ENCODE data around the gene NTF4. TPM values are rescaled to one million over a fixed set of nuclear protein-coding genes. Genes with fewer than 3 reads are reported as not detected.
"Not testable (repeated sequence)": the region's sequence is repeated elsewhere in the genome, so short reads cannot be mapped to it uniquely, and the experiment has no call there.

Gene NTF4
- polyA plus RNA-seq, 2 of the 4 experiments (the other 2 are of a cell fraction), result 0.37 to 1.0 TPM

DNA sequence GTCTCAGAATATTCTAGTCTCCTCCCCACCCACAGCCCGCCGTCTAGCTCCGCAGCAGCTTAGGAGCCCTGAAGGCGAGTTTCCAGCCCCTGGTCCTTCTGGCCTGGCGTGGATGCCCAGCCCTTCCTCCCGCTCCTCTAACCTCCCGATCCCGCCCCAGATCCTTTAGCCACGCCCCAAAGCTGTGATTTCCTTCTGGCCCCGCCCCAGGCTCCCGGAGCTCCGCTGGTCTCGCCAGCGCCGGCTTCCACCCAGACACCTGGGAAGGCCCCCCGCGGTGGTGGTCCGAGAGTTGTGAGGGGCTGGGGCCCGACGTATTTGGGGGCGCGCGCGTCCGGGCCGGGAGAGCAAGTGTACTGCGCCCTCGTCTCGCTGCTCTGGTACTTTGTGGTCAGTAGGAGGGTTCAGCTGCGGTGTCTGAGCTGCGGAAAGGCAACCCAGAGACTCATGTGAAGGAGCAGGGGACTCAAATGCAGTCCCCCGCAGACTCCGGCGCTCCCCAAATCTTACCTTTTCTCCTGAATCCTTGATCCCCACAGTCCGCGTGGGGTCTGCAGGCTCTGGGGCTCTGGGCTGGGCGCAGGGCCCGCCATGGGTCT, 6.9 kb downstream of the NTF4 start, which contains the start of gene CGB7:
TSS of gene CGB7 (minus strand) at position 114 of the 599 bp plus-strand sequence. CDS start 2,374 bp downstream, outside the sequence.
- DNase-seq (ENCODE audit: low read depth in 1 of 2, low spot score in 1 of 2) (peak; percentile 57 to 77), FAIRE-seq (no peak), ATAC-seq (peak; percentile 27 to 74; a peak in 3 of 6 replicates)
- ChIA-PET POLR2A (interaction anchor here (1.5 kb wide), 1 partner anchor 39 kb away, joined by 4 read pairs; no protein-coding TSS in a partner anchor), CTCF (interaction anchor here (0.8 to 7.3 kb wide), 6 partner anchors 9 to 65 kb away, joined by 3 to 96 read pairs (median 16); partner anchors contain the start of genes GYS1, KCNA7 and RUVBL2)
- peak within 1 kb of the TSS; percentile 85 for H3K4me2 ChIP-seq
- WGBS (ENCODE audit: missing lambda C conversion rate), result 53% methylated on average over 34 of the region's 38 CpGs
- peaks cover 11% of the 10 kb centered on the region for H3K4me1 ChIP-seq
- no peak for TF ChIP-seq KDM1A (IDR thresholded peaks at IDR 0.05; ENCODE audit: low read depth)
- no peak for TF ChIP-seq RAD21 (conservative IDR thresholded peaks at IDR 0.05 in 1 of 2, IDR thresholded peaks at IDR 0.05 in 1 of 2)
- TF ChIP-seq POLR2A (IDR thresholded peaks at IDR 0.05; ENCODE audit: low read length), result no peak
- TF ChIP-seq, protein P1, sequence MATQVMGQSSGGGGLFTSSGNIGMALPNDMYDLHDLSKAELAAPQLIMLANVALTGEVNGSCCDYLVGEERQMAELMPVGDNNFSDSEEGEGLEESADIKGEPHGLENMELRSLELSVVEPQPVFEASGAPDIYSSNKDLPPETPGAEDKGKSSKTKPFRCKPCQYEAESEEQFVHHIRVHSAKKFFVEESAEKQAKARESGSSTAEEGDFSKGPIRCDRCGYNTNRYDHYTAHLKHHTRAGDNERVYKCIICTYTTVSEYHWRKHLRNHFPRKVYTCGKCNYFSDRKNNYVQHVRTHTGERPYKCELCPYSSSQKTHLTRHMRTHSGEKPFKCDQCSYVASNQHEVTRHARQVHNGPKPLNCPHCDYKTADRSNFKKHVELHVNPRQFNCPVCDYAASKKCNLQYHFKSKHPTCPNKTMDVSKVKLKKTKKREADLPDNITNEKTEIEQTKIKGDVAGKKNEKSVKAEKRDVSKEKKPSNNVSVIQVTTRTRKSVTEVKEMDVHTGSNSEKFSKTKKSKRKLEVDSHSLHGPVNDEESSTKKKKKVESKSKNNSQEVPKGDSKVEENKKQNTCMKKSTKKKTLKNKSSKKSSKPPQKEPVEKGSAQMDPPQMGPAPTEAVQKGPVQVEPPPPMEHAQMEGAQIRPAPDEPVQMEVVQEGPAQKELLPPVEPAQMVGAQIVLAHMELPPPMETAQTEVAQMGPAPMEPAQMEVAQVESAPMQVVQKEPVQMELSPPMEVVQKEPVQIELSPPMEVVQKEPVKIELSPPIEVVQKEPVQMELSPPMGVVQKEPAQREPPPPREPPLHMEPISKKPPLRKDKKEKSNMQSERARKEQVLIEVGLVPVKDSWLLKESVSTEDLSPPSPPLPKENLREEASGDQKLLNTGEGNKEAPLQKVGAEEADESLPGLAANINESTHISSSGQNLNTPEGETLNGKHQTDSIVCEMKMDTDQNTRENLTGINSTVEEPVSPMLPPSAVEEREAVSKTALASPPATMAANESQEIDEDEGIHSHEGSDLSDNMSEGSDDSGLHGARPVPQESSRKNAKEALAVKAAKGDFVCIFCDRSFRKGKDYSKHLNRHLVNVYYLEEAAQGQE (IDR thresholded peaks at IDR 0.05), result no peak
- no peak for TF ChIP-seq NR3C1 (IDR thresholded peaks at IDR 0.05)
- no peak for TF ChIP-seq ESRRA (IDR thresholded peaks at IDR 0.05; ENCODE audit: borderline replicate concordance, low read length)
- no peak for TF ChIP-seq HOXB13 (CRISPR knock-in tag; IDR thresholded peaks at IDR 0.05; ENCODE audit: low read depth)
- TF ChIP-seq RARB (CRISPR knock-in tag; IDR thresholded peaks at IDR 0.05), result no peak
- no peak for TF ChIP-seq NFE2L2 (conservative IDR thresholded peaks at IDR 0.05; ENCODE audit: low read length)
- H3K27ac ChIP-seq, result peak within 1 kb of the TSS; percentile 64 to 87; a peak in 5 of 6 replicates
- H3K4me3 ChIP-seq, result peak within 1 kb of the TSS; percentile 54
- H3K9me3 ChIP-seq, result no peaks in the 10 kb centered on the region

- ChIA-PET CTCF (interaction anchor here (0.6 to 7.3 kb wide), 16 partner anchors 8 to 80 kb away, joined by 3 to 96 read pairs (median 6); partner anchors contain the start of genes GYS1, KCNA7, NTF4 and RUVBL2), POLR2A (interaction anchor here (0.6 to 1.8 kb wide), 3 partner anchors 38 to 71 kb away, joined by 4 to 5 read pairs (median 4); no protein-coding TSS in a partner anchor)
Observed at GRCh38 chr19:49056902-49057596, 7.6 kb downstream of the NTF4 start.

GRCh38 chr19:49056101-49056901, 8.3 kb downstream of the NTF4 start:
- POLR2A ChIA-PET, result interaction anchor here (0.5 to 1.8 kb wide), 6 partner anchors 9 to 283 kb away, joined by 3 to 5 read pairs (median 4); partner anchors contain the start of genes GYS1 and RUVBL2
- CTCF ChIA-PET, result interaction anchor here (0.6 to 7.3 kb wide), 22 partner anchors 9 to 269 kb away, joined by 3 to 96 read pairs (median 6); partner anchors contain the start of genes GYS1, KCNA7, NTF4 and RUVBL2
- 16% methylated on average over 29 of the region's 63 CpGs for WGBS (ENCODE audit: missing lambda C conversion rate)
- DNase-seq (ENCODE audit: low read depth in 1 of 2, low spot score in 1 of 2), result peak; percentile 64 to 92
- peak overlapping the region; percentile 85 for H3K4me2 ChIP-seq
- no peaks in the 10 kb centered on the region for H3K9me3 ChIP-seq
- peak overlapping the region; percentile 54 for H3K4me3 ChIP-seq
- peak overlapping the region; percentile 64 to 87 for H3K27ac ChIP-seq
- peak; percentile 36 for FAIRE-seq
- peak; percentile 88 to 92 for ATAC-seq
- H3K4me1 ChIP-seq, result peaks cover 11% of the 10 kb centered on the region
- no peak for TF ChIP-seq FOSB (CRISPR knock-in tag; IDR thresholded peaks at IDR 0.05)
- TF ChIP-seq NFE2L2 (conservative IDR thresholded peaks at IDR 0.05; ENCODE audit: low read length), result no peak
- no peak for TF ChIP-seq HOXA7 (CRISPR knock-in tag; IDR thresholded peaks at IDR 0.05)
- no peak for TF ChIP-seq MYC (IDR thresholded peaks at IDR 0.05; ENCODE audit: borderline replicate concordance, low read length)
- no peak for TF ChIP-seq PBX3 (IDR thresholded peaks at IDR 0.05)
- TF ChIP-seq RARB (CRISPR knock-in tag; IDR thresholded peaks at IDR 0.05), result no peak
- no peak for TF ChIP-seq JUNB (IDR thresholded peaks at IDR 0.05)
- TF ChIP-seq CHD2 (IDR thresholded peaks at IDR 0.05; ENCODE audit: low read length, partially characterized antibody), result no peak
- TF ChIP-seq, protein P2, sequence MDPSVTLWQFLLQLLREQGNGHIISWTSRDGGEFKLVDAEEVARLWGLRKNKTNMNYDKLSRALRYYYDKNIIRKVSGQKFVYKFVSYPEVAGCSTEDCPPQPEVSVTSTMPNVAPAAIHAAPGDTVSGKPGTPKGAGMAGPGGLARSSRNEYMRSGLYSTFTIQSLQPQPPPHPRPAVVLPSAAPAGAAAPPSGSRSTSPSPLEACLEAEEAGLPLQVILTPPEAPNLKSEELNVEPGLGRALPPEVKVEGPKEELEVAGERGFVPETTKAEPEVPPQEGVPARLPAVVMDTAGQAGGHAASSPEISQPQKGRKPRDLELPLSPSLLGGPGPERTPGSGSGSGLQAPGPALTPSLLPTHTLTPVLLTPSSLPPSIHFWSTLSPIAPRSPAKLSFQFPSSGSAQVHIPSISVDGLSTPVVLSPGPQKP (IDR thresholded peaks at IDR 0.05; ENCODE audit: low read depth, low read length), result no peak
- TF ChIP-seq ZNF302 (CRISPR knock-in tag; IDR thresholded peaks at IDR 0.05), result no peak
- TF ChIP-seq, protein P3, sequence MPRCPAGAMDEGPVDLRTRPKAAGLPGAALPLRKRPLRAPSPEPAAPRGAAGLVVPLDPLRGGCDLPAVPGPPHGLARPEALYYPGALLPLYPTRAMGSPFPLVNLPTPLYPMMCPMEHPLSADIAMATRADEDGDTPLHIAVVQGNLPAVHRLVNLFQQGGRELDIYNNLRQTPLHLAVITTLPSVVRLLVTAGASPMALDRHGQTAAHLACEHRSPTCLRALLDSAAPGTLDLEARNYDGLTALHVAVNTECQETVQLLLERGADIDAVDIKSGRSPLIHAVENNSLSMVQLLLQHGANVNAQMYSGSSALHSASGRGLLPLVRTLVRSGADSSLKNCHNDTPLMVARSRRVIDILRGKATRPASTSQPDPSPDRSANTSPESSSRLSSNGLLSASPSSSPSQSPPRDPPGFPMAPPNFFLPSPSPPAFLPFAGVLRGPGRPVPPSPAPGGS (IDR thresholded peaks at IDR 0.05), result no peak
- TF ChIP-seq NPAS2 (CRISPR knock-in tag; IDR thresholded peaks at IDR 0.05; ENCODE audit: borderline replicate concordance), result no peak
- peak; percentile 76 for TF ChIP-seq MAX (IDR thresholded peaks at IDR 0.05)

More at GRCh38 chr19:49056902-49057596, 7.6 kb downstream of the NTF4 start:
- FAIRE-seq; DNase-seq (ENCODE audit: low read depth in 1 of 2, low spot score in 1 of 2); H3K9me3 ChIP-seq: not testable (repeated sequence)
- peak overlapping the region; percentile 54 for H3K4me3 ChIP-seq
- H3K4me1 ChIP-seq, result peaks cover 11% of the 10 kb centered on the region
- H3K4me2 ChIP-seq, result peak overlapping the region; percentile 85
- ATAC-seq, result peak; percentile 4 to 6; a peak in 3 of 6 replicates
- 81% methylated on average over 34 of the region's 34 CpGs for WGBS (ENCODE audit: missing lambda C conversion rate)
- H3K27ac ChIP-seq, result peak overlapping the region; percentile 64 to 87; a peak in 5 of 6 replicates
